Measurements from ENCODE around the gene GSG1L.

Gene GSG1L

DNA sequence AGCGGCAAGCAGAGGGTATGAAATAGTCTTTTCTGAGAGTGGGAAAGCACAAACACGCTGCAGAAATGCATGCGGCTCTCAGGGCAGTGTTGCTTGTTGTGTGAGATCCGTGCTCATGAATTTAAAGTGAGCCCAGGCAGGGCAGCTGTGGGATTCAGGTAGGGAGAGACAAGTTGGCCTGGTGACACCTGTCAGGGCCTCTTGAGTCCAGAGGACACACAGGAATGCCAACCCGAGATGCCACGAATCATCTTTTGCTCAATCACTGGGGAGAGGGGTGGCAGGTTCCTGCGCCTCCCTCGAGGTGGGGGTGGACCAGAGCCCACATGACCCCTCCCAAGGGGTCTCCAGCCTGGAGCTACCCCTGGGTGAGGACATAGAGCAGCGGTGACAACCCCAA is 211.9 kb downstream of the GSG1L start:
- TF ChIP-seq TAF1 (IDR thresholded peaks at IDR 0.05; ENCODE audit: low read depth, low read length) (no peak), POLR2A (IDR thresholded peaks at IDR 0.05; ENCODE audit: low read depth, low read length) (no peak), POU2F2 (IDR thresholded peaks at IDR 0.05; ENCODE audit: low read depth, low read length) (no peak), POLR2AphosphoS5 (IDR thresholded peaks at IDR 0.05; ENCODE audit: low read depth, low read length) (no peak), SPI1 (IDR thresholded peaks at IDR 0.05; ENCODE audit: low read depth, low read length) (no peak), PAX5 (IDR thresholded peaks at IDR 0.05; ENCODE audit: insufficient read depth, low read length, severe bottlenecking) (no peak)
- no peak for DNase-seq (ENCODE audit: insufficient read length, low spot score)
- no peak for FAIRE-seq

DNA sequence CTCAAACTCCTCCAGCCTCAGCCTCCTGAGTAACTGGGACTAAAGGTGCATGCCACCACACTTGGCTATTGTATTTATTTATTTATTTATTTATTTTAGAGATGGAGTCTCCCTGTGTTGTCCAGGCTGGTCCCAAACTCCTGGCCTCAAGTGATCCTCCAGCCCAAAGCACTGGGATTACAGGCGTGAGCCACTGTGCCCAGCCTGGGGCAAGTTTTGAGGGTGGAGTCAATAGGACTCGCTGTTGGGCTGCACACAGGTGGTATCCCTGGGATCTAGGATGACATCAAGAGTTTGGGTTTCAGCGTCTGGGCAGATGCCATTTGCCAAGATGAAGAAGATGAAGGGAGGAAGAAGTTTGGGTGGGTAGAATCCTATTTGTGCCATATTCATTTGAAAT is 213.9 kb downstream of the GSG1L start:
- TF ChIP-seq TAF1 (IDR thresholded peaks at IDR 0.05; ENCODE audit: low read depth, low read length) (no peak), SPI1 (IDR thresholded peaks at IDR 0.05; ENCODE audit: low read depth, low read length) (no peak), PAX5 (IDR thresholded peaks at IDR 0.05; ENCODE audit: insufficient read depth, low read length, severe bottlenecking) (no peak), POLR2A (IDR thresholded peaks at IDR 0.05; ENCODE audit: low read depth, low read length) (no peak), POLR2AphosphoS5 (IDR thresholded peaks at IDR 0.05; ENCODE audit: low read depth, low read length) (no peak), POU2F2 (IDR thresholded peaks at IDR 0.05; ENCODE audit: low read depth, low read length) (no peak)

DNA sequence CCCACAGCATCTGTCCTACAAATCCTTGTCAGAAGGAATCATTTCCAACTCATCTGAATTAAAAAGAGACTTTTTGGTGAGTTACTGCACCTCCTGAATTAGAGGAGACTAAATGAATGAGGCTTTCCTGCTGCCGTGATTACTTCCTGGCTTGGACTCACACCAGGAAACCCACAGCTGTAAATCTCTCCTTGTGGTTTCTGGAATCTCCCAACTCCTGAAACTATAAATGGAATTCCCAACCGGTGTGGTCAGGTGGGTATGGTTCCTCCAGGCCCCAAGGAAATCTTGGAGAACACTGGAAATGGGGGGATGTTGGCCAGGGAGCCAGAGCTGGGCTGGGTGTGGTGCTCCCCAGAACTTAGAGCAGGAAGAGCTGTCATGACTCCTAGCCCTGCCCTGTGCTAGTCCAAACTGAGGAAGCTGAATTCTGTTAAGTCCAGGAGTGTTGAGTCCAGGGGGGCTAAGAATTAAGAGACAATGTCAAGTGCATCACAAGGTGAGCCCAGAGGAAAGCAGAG is 216.4 kb downstream of the GSG1L start:
- no peak for FAIRE-seq
- no peak for TF ChIP-seq TAF1 (IDR thresholded peaks at IDR 0.05; ENCODE audit: low read depth, low read length)
- TF ChIP-seq POLR2AphosphoS5 (IDR thresholded peaks at IDR 0.05; ENCODE audit: low read depth, low read length): no peak
- TF ChIP-seq PAX5 (IDR thresholded peaks at IDR 0.05; ENCODE audit: insufficient read depth, low read length, severe bottlenecking): no peak
- TF ChIP-seq POU2F2 (IDR thresholded peaks at IDR 0.05; ENCODE audit: low read depth, low read length): no peak
- TF ChIP-seq SPI1 (IDR thresholded peaks at IDR 0.05; ENCODE audit: low read depth, low read length): no peak
- no peak for TF ChIP-seq POLR2A (IDR thresholded peaks at IDR 0.05; ENCODE audit: low read depth, low read length)
- DNase-seq (ENCODE audit: insufficient read length, low spot score): no peak

More for the DNA sequence above, 213.9 kb downstream of the GSG1L start:
- DNase-seq (ENCODE audit: insufficient read length, low spot score) (no peak), FAIRE-seq (no peak)

DNA sequence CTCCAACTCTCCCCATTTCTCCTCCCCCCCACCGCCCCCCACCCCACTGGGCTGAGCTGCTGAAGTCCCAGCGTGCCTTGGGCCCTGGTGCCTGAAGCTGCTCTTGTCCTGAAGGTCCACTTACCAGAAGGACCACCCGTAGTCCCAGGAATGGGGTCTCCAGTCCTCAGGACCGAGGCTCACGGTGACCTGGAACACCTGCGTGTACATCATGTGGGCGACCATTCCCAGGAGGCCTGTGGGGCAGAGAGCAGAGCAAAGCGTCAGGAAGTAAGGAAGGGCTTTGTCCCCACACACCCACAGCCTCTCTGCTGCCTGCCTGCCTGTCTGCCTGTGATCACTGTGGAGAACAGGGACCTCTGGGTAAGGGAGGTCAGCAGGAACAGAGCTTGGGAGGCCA is 218.7 kb downstream of the GSG1L start:
- TF ChIP-seq PAX5 (IDR thresholded peaks at IDR 0.05; ENCODE audit: insufficient read depth, low read length, severe bottlenecking) (no peak), POLR2A (IDR thresholded peaks at IDR 0.05; ENCODE audit: low read depth, low read length) (no peak), POU2F2 (IDR thresholded peaks at IDR 0.05; ENCODE audit: low read depth, low read length) (no peak), POLR2AphosphoS5 (IDR thresholded peaks at IDR 0.05; ENCODE audit: low read depth, low read length) (no peak), SPI1 (IDR thresholded peaks at IDR 0.05; ENCODE audit: low read depth, low read length) (no peak), TAF1 (IDR thresholded peaks at IDR 0.05; ENCODE audit: low read depth, low read length) (no peak)
- FAIRE-seq (no peak), DNase-seq (ENCODE audit: insufficient read length, low spot score) (no peak)

DNA sequence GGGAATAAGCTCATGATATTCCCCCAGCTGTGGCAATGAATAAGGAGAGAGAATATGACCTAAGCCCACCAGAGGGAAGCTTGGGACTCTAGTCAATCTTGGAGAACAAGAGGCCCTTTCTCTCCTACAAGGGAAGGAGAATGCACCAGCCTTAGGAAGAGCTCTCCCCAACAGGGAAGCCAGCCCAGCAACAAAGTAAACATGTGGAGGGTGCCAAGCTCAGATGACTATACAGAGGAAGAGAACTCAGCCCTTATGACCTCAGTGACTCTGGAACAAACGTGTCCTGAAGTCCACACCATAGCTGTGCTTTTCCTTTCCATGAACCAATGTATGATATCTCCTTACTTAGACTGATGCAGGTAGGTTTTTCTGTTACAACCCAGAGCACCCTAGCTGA is 219.7 kb downstream of the GSG1L start:
- FAIRE-seq (no peak), DNase-seq (ENCODE audit: insufficient read length, low spot score) (no peak)
- TF ChIP-seq POU2F2 (IDR thresholded peaks at IDR 0.05; ENCODE audit: low read depth, low read length) (no peak), SPI1 (IDR thresholded peaks at IDR 0.05; ENCODE audit: low read depth, low read length) (no peak)

DNA sequence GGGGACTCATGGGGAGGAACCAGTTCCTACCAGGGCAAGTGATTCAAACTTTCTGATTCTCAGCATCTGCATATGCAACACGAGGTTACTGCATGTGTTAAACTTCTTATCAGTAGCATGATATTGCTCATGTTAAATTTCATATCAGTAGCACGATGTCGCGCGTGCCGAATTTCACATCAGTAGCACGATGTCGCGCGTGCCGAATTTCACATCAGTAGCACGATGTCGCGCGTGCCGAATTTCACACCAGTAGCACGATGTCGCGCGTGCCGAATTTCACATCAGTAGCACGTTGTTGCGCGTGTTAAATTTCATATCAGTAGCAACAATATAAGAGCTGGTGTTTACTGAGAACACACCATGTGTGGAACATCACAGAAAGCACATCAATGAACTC is 221.6 kb downstream of the GSG1L start:
- FAIRE-seq (no peak), DNase-seq (ENCODE audit: insufficient read length, low spot score) (no peak)
- TF ChIP-seq POLR2A (IDR thresholded peaks at IDR 0.05; ENCODE audit: low read depth, low read length) (no peak), TAF1 (IDR thresholded peaks at IDR 0.05; ENCODE audit: low read depth, low read length) (no peak), PAX5 (IDR thresholded peaks at IDR 0.05; ENCODE audit: insufficient read depth, low read length, severe bottlenecking) (no peak), POU2F2 (IDR thresholded peaks at IDR 0.05; ENCODE audit: low read depth, low read length) (no peak), POLR2AphosphoS5 (IDR thresholded peaks at IDR 0.05; ENCODE audit: low read depth, low read length) (no peak), SPI1 (IDR thresholded peaks at IDR 0.05; ENCODE audit: low read depth, low read length) (no peak)

DNA sequence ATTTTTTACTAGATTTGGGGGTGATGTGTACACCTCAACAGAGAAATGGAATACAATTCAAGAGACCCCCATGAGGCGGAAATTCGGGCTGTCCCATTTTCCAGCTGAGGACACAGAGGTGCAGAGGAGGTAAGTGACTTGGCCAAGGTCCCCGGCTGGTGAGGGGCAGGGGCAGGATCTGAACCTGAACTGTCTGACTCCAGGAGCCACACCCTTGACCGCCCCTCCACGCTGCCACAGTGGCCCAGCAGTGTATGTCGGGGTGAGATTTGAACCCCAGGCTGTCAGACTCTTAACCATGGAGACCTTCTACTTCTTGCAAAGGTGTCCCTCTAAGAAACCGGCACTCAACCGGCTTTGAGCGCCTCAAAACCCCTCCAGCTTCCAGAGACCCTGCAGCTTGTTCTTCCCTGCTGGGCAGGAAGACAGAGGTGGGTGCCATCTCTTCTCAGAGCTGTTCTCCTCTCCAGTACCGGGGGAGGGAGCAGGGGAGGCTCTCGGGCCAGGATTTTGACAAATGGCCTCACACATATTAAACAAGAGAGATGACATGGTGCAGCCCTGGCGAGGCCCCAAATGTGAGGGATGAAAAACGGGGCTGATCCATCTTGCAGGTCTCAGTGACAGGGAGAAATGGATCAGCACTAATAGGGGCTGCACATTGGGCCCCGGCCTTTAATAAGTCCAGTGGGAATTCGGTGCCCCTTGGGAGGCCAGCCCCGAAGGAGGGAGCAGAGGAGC is 222.3 kb downstream of the GSG1L start:
- TF ChIP-seq POU2F2 (IDR thresholded peaks at IDR 0.05; ENCODE audit: low read depth, low read length) (no peak), SPI1 (IDR thresholded peaks at IDR 0.05; ENCODE audit: low read depth, low read length) (no peak), POLR2AphosphoS5 (IDR thresholded peaks at IDR 0.05; ENCODE audit: low read depth, low read length) (no peak)
- FAIRE-seq (no peak), DNase-seq (ENCODE audit: insufficient read length, low spot score) (no peak)

DNA sequence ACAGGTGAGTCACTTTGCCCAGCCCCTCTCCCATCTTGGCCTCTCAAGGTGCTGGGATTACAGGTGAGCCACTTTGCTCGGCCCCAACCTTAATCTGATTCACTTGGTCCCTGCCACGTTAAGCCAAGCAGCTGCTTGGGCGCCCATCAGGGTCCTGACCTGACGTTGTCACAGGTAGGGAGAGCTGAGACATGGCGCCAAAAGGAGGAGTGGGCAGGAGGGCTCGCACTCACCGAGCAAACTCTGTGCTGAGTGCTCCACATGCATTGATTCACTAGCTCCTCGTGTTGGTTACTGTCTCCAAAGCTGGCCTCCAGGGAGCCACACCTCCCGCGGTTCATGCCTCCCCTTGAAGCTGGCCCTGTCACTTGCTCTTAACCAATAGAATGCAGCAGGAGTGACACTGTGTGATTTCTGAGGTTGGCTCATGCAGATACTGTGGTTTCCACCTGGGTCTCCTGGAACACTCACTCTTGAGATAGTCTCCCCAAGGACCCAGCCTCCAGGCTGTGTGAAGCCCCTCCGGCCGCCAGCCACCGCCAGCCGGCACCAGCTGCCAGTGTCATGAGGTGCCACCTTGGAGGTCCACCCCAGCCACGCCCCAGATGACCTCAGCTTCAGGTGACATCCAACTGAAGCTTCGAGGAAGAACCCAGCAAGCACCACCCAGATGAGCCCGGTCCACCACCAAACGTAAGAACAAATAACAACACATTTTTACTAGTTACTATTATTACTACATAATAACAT is 223.0 kb downstream of the GSG1L start:
- TF ChIP-seq POLR2AphosphoS5 (IDR thresholded peaks at IDR 0.05; ENCODE audit: low read depth, low read length) (no peak), SPI1 (IDR thresholded peaks at IDR 0.05; ENCODE audit: low read depth, low read length) (no peak), PAX5 (IDR thresholded peaks at IDR 0.05; ENCODE audit: insufficient read depth, low read length, severe bottlenecking) (no peak), POLR2A (IDR thresholded peaks at IDR 0.05; ENCODE audit: low read depth, low read length) (no peak), TAF1 (IDR thresholded peaks at IDR 0.05; ENCODE audit: low read depth, low read length) (no peak), POU2F2 (IDR thresholded peaks at IDR 0.05; ENCODE audit: low read depth, low read length) (no peak)
- FAIRE-seq (no peak), DNase-seq (ENCODE audit: insufficient read length, low spot score) (no peak)

DNA sequence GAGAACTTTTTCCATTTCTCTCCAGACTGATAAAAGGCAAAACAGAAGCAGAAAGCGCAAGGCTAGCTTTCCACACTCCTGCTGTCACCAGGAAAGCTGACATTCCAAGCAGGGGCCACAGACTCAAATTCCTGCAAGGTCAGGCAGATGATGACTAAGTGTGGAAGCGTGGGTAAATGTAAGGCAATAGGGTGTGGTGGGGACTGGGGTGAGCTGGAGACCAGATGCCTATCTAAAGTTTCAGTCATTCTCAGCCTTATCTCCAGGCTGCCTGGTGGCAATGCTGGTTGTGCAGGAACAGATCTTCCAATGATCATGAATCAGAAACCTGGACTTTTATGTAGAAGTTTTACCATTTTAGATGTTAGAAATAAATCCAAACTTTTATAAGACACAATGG is 224.1 kb downstream of the GSG1L start:
- no peak for DNase-seq (ENCODE audit: insufficient read length, low spot score)

More for the DNA sequence above, 224.1 kb downstream of the GSG1L start:
- no peak for FAIRE-seq
- no peak for TF ChIP-seq POLR2A (IDR thresholded peaks at IDR 0.05; ENCODE audit: low read depth, low read length)
- no peak for TF ChIP-seq TAF1 (IDR thresholded peaks at IDR 0.05; ENCODE audit: low read depth, low read length)
- TF ChIP-seq PAX5 (IDR thresholded peaks at IDR 0.05; ENCODE audit: insufficient read depth, low read length, severe bottlenecking): no peak
- TF ChIP-seq POLR2AphosphoS5 (IDR thresholded peaks at IDR 0.05; ENCODE audit: low read depth, low read length): no peak
- TF ChIP-seq SPI1 (IDR thresholded peaks at IDR 0.05; ENCODE audit: low read depth, low read length): no peak
- TF ChIP-seq POU2F2 (IDR thresholded peaks at IDR 0.05; ENCODE audit: low read depth, low read length): no peak
